ENCODE data around the gene CNTNAP4.

CNTNAP4 gene

GRCh38 chr16:76297941-76298340 is 20.7 kb downstream of the CNTNAP4 start:
- no peak for TF ChIP-seq ZNF8 (CRISPR knock-in tag; IDR thresholded peaks at IDR 0.05)

GRCh38 chr16:76303637-76304314 is 26.6 kb downstream of the CNTNAP4 start:
- no peak for TF ChIP-seq ZNF70 (CRISPR knock-in tag; IDR thresholded peaks at IDR 0.05)
- no peak for TF ChIP-seq TOX (CRISPR knock-in tag; IDR thresholded peaks at IDR 0.05; ENCODE audit: borderline replicate concordance)
- no peak for TF ChIP-seq TCF4 (CRISPR knock-in tag; IDR thresholded peaks at IDR 0.05; ENCODE audit: borderline replicate concordance)
- ATAC-seq = no peak

More at GRCh38 chr16:76297941-76298340, 20.7 kb downstream of the CNTNAP4 start:
- ATAC-seq = no peak

- ATAC-seq = no peak
- no peak for TF ChIP-seq ESRRG (CRISPR knock-in tag; IDR thresholded peaks at IDR 0.05)
- TF ChIP-seq ZC3H10 (CRISPR knock-in tag; IDR thresholded peaks at IDR 0.05) = no peak
- TF ChIP-seq ZFP3 (CRISPR knock-in tag; IDR thresholded peaks at IDR 0.05) = no peak
These were observed 32.6 kb downstream of the CNTNAP4 start for GRCh38 chr16:76309639-76310335.

GRCh38 chr16:76311260-76311659 is 34.1 kb downstream of the CNTNAP4 start:
- TF ChIP-seq RARB (CRISPR knock-in tag; IDR thresholded peaks at IDR 0.05) (no peak), ESRRG (CRISPR knock-in tag; IDR thresholded peaks at IDR 0.05) (no peak), TOX (CRISPR knock-in tag; IDR thresholded peaks at IDR 0.05; ENCODE audit: borderline replicate concordance) (no peak), BACH2 (CRISPR knock-in tag; IDR thresholded peaks at IDR 0.05; ENCODE audit: borderline replicate concordance) (no peak), ZNF70 (CRISPR knock-in tag; IDR thresholded peaks at IDR 0.05) (no peak), TCF4 (CRISPR knock-in tag; IDR thresholded peaks at IDR 0.05; ENCODE audit: borderline replicate concordance) (no peak), GLIS3 (CRISPR knock-in tag; IDR thresholded peaks at IDR 0.05) (no peak), ZC3H10 (CRISPR knock-in tag; IDR thresholded peaks at IDR 0.05) (no peak), ZFP30 (CRISPR knock-in tag; IDR thresholded peaks at IDR 0.05) (no peak), CSDC2 (CRISPR knock-in tag; IDR thresholded peaks at IDR 0.05) (no peak), ZNF565 (CRISPR knock-in tag; conservative IDR thresholded peaks at IDR 0.05; ENCODE audit: low read depth) (no peak)
- TF ChIP-seq, protein P1, sequence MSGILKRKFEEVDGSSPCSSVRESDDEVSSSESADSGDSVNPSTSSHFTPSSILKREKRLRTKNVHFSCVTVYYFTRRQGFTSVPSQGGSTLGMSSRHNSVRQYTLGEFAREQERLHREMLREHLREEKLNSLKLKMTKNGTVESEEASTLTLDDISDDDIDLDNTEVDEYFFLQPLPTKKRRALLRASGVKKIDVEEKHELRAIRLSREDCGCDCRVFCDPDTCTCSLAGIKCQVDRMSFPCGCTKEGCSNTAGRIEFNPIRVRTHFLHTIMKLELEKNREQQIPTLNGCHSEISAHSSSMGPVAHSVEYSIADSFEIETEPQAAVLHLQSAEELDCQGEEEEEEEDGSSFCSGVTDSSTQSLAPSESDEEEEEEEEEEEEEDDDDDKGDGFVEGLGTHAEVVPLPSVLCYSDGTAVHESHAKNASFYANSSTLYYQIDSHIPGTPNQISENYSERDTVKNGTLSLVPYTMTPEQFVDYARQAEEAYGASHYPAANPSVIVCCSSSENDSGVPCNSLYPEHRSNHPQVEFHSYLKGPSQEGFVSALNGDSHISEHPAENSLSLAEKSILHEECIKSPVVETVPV (CRISPR knock-in tag; IDR thresholded peaks at IDR 0.05) = no peak
- TF ChIP-seq, protein P2, sequence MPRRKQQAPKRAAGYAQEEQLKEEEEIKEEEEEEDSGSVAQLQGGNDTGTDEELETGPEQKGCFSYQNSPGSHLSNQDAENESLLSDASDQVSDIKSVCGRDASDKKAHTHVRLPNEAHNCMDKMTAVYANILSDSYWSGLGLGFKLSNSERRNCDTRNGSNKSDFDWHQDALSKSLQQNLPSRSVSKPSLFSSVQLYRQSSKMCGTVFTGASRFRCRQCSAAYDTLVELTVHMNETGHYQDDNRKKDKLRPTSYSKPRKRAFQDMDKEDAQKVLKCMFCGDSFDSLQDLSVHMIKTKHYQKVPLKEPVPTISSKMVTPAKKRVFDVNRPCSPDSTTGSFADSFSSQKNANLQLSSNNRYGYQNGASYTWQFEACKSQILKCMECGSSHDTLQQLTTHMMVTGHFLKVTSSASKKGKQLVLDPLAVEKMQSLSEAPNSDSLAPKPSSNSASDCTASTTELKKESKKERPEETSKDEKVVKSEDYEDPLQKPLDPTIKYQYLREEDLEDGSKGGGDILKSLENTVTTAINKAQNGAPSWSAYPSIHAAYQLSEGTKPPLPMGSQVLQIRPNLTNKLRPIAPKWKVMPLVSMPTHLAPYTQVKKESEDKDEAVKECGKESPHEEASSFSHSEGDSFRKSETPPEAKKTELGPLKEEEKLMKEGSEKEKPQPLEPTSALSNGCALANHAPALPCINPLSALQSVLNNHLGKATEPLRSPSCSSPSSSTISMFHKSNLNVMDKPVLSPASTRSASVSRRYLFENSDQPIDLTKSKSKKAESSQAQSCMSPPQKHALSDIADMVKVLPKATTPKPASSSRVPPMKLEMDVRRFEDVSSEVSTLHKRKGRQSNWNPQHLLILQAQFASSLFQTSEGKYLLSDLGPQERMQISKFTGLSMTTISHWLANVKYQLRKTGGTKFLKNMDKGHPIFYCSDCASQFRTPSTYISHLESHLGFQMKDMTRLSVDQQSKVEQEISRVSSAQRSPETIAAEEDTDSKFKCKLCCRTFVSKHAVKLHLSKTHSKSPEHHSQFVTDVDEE (CRISPR knock-in tag; IDR thresholded peaks at IDR 0.05) = no peak
- ATAC-seq = no peak

DNA sequence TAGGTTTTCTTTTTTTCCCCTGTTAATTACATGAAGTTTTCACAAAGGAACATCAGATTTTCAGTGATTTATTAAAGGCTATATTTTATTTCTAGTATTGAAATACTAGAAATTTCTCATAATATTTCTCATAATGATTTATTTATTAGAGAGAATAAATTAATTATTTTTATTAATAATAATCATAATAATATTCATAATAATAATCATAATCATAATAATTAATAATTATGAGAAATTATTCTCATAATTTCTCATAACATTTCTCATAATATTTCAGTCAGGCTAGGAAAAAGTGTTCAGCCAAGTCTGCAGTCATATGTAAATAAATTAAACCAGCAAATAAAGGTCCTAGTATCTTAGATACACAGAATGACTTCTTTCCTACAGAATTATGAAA is 41.4 kb downstream of the CNTNAP4 start:
- no peak for ATAC-seq
- no peak for TF ChIP-seq RARB (CRISPR knock-in tag; IDR thresholded peaks at IDR 0.05)
- TF ChIP-seq, protein P1 (CRISPR knock-in tag; IDR thresholded peaks at IDR 0.05) = no peak
- TF ChIP-seq BACH2 (CRISPR knock-in tag; IDR thresholded peaks at IDR 0.05; ENCODE audit: borderline replicate concordance) = no peak
- TF ChIP-seq CSDC2 (CRISPR knock-in tag; IDR thresholded peaks at IDR 0.05) = no peak
- TF ChIP-seq ARNTL (CRISPR knock-in tag; IDR thresholded peaks at IDR 0.05; ENCODE audit: borderline replicate concordance, low read depth) = no peak
- no peak for TF ChIP-seq POU6F1 (CRISPR knock-in tag; IDR thresholded peaks at IDR 0.05; ENCODE audit: borderline replicate concordance, low read depth)
- TF ChIP-seq ZNF8 (CRISPR knock-in tag; IDR thresholded peaks at IDR 0.05) = no peak
- no peak for TF ChIP-seq ZNF565 (CRISPR knock-in tag; conservative IDR thresholded peaks at IDR 0.05; ENCODE audit: low read depth)
- TF ChIP-seq PATZ1 (CRISPR knock-in tag; IDR thresholded peaks at IDR 0.05; ENCODE audit: borderline replicate concordance) = no peak
- TF ChIP-seq PPARA (CRISPR knock-in tag; IDR thresholded peaks at IDR 0.05; ENCODE audit: borderline replicate concordance) = no peak
- no peak for TF ChIP-seq ZNF70 (CRISPR knock-in tag; IDR thresholded peaks at IDR 0.05)
- TF ChIP-seq ISL1 (CRISPR knock-in tag; IDR thresholded peaks at IDR 0.05) = no peak
- TF ChIP-seq, protein P3, sequence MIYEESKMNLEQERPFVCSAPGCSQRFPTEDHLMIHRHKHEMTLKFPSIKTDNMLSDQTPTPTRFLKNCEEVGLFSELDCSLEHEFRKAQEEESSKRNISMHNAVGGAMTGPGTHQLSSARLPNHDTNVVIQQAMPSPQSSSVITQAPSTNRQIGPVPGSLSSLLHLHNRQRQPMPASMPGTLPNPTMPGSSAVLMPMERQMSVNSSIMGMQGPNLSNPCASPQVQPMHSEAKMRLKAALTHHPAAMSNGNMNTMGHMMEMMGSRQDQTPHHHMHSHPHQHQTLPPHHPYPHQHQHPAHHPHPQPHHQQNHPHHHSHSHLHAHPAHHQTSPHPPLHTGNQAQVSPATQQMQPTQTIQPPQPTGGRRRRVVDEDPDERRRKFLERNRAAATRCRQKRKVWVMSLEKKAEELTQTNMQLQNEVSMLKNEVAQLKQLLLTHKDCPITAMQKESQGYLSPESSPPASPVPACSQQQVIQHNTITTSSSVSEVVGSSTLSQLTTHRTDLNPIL (CRISPR knock-in tag; IDR thresholded peaks at IDR 0.05; ENCODE audit: low read depth) = no peak
- TF ChIP-seq ZFP3 (CRISPR knock-in tag; IDR thresholded peaks at IDR 0.05) = no peak
- no peak for TF ChIP-seq ZC3H10 (CRISPR knock-in tag; IDR thresholded peaks at IDR 0.05)

All from SK-N-SH treated with all-trans-retinoic acid at 6 μM for 48 hours (cell line).